Measurements from ENCODE around the gene RAPGEF5.

RAPGEF5 gene

DNA sequence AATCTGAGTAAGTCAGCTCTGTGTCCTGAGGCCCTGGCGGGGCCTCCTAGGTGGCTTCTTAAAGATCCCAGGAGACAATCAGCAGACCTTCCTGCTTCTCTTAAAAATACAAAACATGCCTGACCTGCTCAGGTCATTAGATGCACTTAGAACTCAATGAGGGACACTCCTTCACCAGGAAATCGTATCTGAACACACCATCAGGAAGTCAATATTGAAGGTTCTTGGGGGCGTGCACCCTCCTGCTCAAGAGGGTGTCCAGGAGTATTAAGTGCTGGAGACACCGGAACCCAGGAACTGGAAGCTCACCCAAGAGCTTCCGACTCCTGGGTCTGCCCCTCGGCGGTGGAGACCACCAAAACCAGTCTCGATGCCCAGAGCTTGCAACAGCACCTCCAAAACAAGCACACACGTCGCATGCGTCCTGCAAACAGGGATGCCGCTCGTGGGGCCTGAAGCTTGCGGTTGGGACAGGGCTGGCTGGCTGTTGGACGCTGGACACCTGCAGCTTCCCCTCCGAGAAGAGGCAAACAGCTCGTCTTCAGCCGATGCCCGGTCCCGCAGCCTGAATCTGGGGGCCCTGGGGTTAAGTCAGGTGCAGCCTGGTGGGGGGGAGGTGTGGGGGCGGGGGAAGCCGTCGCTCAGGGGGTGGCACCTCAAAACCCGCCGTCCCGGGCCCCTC is 803 bp downstream of the RAPGEF5 start:
- TF ChIP-seq, protein P1, sequence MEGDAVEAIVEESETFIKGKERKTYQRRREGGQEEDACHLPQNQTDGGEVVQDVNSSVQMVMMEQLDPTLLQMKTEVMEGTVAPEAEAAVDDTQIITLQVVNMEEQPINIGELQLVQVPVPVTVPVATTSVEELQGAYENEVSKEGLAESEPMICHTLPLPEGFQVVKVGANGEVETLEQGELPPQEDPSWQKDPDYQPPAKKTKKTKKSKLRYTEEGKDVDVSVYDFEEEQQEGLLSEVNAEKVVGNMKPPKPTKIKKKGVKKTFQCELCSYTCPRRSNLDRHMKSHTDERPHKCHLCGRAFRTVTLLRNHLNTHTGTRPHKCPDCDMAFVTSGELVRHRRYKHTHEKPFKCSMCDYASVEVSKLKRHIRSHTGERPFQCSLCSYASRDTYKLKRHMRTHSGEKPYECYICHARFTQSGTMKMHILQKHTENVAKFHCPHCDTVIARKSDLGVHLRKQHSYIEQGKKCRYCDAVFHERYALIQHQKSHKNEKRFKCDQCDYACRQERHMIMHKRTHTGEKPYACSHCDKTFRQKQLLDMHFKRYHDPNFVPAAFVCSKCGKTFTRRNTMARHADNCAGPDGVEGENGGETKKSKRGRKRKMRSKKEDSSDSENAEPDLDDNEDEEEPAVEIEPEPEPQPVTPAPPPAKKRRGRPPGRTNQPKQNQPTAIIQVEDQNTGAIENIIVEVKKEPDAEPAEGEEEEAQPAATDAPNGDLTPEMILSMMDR (IDR thresholded peaks at IDR 0.05; ENCODE audit: extremely low read depth, missing control alignments): no peak
- DNase-seq (ENCODE audit: low spot score): peak; percentile 49

DNA sequence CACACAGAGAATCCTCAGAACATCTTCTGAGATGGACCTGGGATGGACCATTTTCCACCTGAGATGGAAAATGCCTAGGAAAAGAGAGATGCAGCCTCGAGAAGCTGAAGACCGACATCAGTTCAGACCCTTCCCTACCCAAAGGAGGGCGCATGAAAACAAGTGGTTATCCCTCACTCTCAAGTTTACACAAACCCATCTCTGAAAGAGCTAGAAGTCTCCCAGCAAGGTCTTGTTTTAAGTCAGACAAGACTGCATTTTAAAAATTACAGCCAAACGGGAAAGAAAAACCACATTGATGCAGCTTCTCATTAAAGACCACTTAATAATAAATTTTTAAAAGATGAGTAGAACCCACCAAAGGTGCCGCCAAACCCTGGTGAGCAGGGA is 1.3 kb downstream of the RAPGEF5 start:
- TF ChIP-seq, protein P1 (IDR thresholded peaks at IDR 0.05; ENCODE audit: extremely low read depth, missing control alignments): no peak

DNA sequence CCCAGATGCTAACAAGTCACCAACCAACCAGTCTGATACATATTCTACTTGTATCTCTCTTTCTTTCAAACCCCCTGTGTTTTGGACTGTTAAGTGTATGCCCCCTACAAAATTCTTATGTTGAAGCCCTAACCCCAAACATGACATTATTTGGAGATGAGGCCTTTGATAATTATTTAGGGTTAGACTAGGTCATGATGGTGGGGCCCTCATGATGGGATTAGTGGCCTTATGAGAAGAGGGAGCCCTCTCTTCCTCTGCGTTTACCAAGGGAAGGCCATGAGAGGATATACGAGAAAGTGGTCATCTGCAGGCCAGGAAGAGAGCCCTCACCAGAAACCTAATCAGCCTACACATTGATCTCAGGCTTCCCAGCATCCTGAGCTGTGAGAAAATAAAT is 2.5 kb downstream of the RAPGEF5 start:
- TF ChIP-seq, protein P1 (IDR thresholded peaks at IDR 0.05; ENCODE audit: extremely low read depth, missing control alignments): no peak
- no peak for DNase-seq (ENCODE audit: low spot score)

More for the DNA sequence above, 1.3 kb downstream of the RAPGEF5 start:
- DNase-seq (ENCODE audit: low spot score): no peak

DNA sequence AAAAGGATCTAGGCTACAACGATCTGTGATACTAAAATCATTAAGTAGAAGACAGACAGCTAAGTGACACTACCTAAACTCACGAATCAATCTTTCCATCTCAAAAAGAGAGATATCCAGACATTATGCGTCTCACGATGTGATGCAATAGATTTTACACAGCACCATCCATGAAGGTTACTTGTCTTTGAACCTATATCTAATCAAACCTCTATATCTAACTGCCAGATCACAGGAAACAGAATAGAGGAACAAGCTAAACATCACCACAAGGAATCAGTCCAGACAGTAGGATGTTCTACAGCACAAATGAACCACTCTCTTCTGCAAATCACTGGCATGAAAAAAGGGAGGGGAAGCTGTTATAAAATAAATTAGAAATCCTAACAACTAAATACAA is 4.1 kb downstream of the RAPGEF5 start:
- DNase-seq (ENCODE audit: low spot score): no peak
- TF ChIP-seq, protein P1 (IDR thresholded peaks at IDR 0.05; ENCODE audit: extremely low read depth, missing control alignments): no peak

DNA sequence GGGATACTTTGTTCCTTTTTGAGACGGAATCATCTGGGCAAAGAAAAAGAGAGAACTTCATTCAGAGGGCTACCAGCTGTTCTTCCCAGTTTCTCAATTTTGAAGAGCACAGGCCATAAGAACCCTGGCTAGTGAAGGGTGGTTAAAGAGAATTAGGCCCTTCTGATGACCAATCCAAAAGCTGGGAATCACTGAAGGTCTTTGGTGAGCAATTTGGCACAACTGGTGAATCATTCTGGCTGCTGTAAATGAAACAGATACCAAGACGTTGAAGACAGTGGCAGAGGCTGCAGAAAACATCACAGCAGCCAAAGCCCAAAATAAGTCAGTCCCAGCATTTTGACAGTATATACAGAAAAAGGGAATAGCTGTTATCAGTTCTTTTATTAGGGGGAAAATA is 5.1 kb downstream of the RAPGEF5 start:
- DNase-seq (ENCODE audit: low spot score): no peak
- TF ChIP-seq, protein P1 (IDR thresholded peaks at IDR 0.05; ENCODE audit: extremely low read depth, missing control alignments): no peak

DNA sequence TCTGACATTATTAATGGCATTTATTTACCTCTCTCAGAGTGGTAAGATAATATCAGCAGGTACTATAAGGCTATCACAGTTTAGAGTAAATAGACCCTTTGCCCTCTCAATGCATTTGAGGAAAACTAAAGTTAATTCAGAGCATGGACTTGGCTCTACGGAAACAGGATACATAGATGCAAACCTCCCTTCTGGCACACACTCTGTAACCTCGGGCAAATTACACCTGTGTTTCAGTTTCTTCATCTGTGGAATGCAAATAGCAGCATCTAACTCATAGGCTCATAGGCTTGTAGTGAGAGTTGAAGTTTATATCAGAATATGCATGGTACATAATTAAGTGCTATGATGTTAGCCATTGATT is 5.6 kb downstream of the RAPGEF5 start:
- TF ChIP-seq, protein P1 (IDR thresholded peaks at IDR 0.05; ENCODE audit: extremely low read depth, missing control alignments): no peak
- no peak for DNase-seq (ENCODE audit: low spot score)

DNA sequence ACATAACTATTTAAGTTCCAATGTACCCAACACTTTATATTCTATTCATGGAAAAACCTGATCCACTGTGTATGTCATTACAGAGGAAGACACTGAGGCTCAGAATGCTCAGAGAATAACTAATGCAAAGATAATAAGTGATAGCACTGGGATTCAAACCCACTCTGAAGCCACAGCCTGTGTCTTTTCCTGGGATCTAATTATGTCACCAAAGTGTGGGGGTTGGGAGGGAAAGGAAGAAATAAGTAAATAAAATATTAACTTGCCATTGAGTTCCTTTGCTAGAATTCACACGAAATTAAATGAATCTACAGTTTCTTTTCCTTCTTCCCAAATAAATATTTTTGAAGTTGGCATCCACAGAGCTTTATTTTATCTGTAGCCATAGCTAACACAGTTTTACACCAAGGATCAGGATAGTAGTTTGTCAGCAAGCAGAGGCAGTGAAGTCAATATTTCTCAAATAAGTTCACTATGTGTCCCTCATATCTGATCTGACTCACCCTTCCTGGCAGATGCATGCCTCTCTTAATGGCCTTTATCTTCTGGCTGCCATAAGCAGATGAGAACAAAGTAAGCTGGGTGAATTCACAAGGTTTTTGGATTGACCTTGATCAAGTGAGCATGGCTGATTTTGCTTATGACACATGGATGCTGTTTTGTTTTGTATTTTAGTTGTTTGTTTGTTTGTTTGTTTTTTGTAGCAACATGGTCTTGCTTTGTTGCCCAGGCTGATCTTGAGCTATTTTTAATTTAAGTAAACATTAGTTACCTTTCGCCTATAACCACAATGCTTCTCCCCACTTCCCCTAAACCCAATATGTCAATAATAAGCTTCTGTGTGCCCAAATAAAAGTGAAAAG is 6.3 kb downstream of the RAPGEF5 start:
- TF ChIP-seq, protein P1 (IDR thresholded peaks at IDR 0.05; ENCODE audit: extremely low read depth, missing control alignments): no peak
- no peak for DNase-seq (ENCODE audit: low spot score)
